SU-DHL-6 (cell line): ENCODE measurements around the gene ADGRG7.

Experiments used
- H2AFZ ChIP-seq: fragments of 200-600 bp; sonication (generic); 2 replicates; pipeline ENCODE4 v1.6.1; 2014; ENCODE audit warnings: low read depth, mild to moderate bottlenecking, moderate library complexity, mixed read lengths, antibody characterized with exemption, low read length; ENCODE audit not compliant: severe bottlenecking
- H3F3A ChIP-seq: fragments of 200-600 bp; shearing (Covaris generic); 2 replicates; pipeline ENCODE4 v1.6.0; 2016; ENCODE audit warnings: antibody characterized with exemption, mild to moderate bottlenecking; ENCODE audit not compliant: insufficient read depth
- H3K27ac ChIP-seq: fragments of 200-600 bp; sonication (generic); 2 replicates; pipeline ENCODE4 v1.5.1; 2016; ENCODE audit warnings: low read depth, mild to moderate bottlenecking, low read length, moderate library complexity, mixed read lengths
- H3K27me3 ChIP-seq: fragments of 200-600 bp; sonication (generic), shearing (Covaris generic); 2 replicates; pipeline ENCODE4 v1.6.0; 2014; ENCODE audit warnings: mild to moderate bottlenecking, low read length
- H3K36me3 ChIP-seq: fragments of 200-600 bp; sonication (generic); 2 replicates; pipeline ENCODE4 v1.6.1; 2014; ENCODE audit warnings: mild to moderate bottlenecking, low read length, mixed read lengths
- H3K4me2 ChIP-seq: fragments of 300-600, 200-600 bp; shearing (Covaris generic), sonication (generic); 2 replicates; pipeline ENCODE4 v1.6.0; 2014; ENCODE audit warnings: low read length, low read depth, mild to moderate bottlenecking; ENCODE audit not compliant: poor library complexity, severe bottlenecking
- H3K4me3 ChIP-seq: fragments of 200-600 bp; sonication (generic); 2 replicates; pipeline ENCODE4 v1.5.1; 2014; ENCODE audit warnings: antibody characterized with exemption, low read length, mild to moderate bottlenecking, mixed read lengths; ENCODE audit not compliant: insufficient read depth, poor library complexity, severe bottlenecking
- H3K79me2 ChIP-seq: fragments of 200-600 bp; sonication (generic); 2 replicates; pipeline ENCODE4 v1.6.1; 2014; ENCODE audit warnings: mild to moderate bottlenecking, low read length, moderate library complexity; ENCODE audit not compliant: insufficient read depth
- H3K9ac ChIP-seq: fragments of 200-600 bp; sonication (generic); 2 replicates; pipeline ENCODE4 v1.7.0; 2014; ENCODE audit warnings: mild to moderate bottlenecking, low read length
- H3K9me2 ChIP-seq: fragments of 200-600 bp; sonication (generic); replicated peaks from 2 replicates; pipeline ENCODE4 v1.6.1; 2014; ENCODE audit warnings: low read length; ENCODE audit not compliant: insufficient read depth
- H3K9me3 ChIP-seq: fragments of 200-600 bp; sonication (generic); 2 replicates; pipeline ENCODE4 v1.6.1; 2014; ENCODE audit warnings: low read length, mixed read lengths; ENCODE audit not compliant: insufficient read depth
- H4K20me1 ChIP-seq: fragments of 200-600 bp; sonication (generic); 2 replicates; pipeline ENCODE4 v1.6.1; 2014; ENCODE audit warnings: low read depth, mild to moderate bottlenecking, antibody characterized with exemption, low read length, moderate library complexity, mixed read lengths
- CTCF ChIP-seq: fragments of 200-600 bp; sonication (generic); IDR thresholded peaks from one replicate; pipeline ENCODE4 v1.5.1; 2017; ENCODE audit warnings: antibody characterized with exemption, mild to moderate bottlenecking, low read length, moderate library complexity; ENCODE audit not compliant: insufficient read depth, poor library complexity, severe bottlenecking
- EZH2phosphoT487 ChIP-seq: fragments of 200-600 bp; sonication (generic), shearing (Covaris generic); conservative IDR thresholded peaks from 2 replicates; pipeline ENCODE4 v1.6.1; 2018; ENCODE audit warnings: mild to moderate bottlenecking, antibody characterized with exemption, low read length, moderate library complexity, mixed read lengths

ADGRG7 gene

GRCh38 chr3:100740207-100740606 lies 130.8 kb downstream of the ADGRG7 start:
- Histone ChIP-seq H3K9me2 (no peaks in the 10 kb centered on the region), H3K4me3 (no peak overlapping the region), H3F3A (no peaks in the 10 kb centered on the region), H3K4me2 (no peak overlapping the region), H3K9me3 (no peaks in the 10 kb centered on the region), H3K36me3 (peaks cover 53% of the 10 kb centered on the region), H3K9ac (no peak overlapping the region), H3K27ac (no peak overlapping the region), H3K27me3 (no peaks in the 10 kb centered on the region), H2AFZ (no peak overlapping the region), H3K79me2 (no peaks in the 10 kb centered on the region; the same call in 1 of the 2 replicates), H4K20me1 (no peaks in the 10 kb centered on the region)
- TF ChIP-seq CTCF: no peak
- TF ChIP-seq EZH2phosphoT487: no peak

- Histone ChIP-seq H3K79me2 (no peaks in the 10 kb centered on the region), H3K27me3 (no peaks in the 10 kb centered on the region), H3K27ac (no peak overlapping the region), H4K20me1 (no peaks in the 10 kb centered on the region), H2AFZ (no peak overlapping the region), H3K9me2 (no peaks in the 10 kb centered on the region), H3K4me3 (no peak overlapping the region), H3K9me3 (no peaks in the 10 kb centered on the region), H3K4me2 (no peak overlapping the region), H3K36me3 (peaks cover 56% of the 10 kb centered on the region), H3F3A (no peaks in the 10 kb centered on the region), H3K9ac (no peak overlapping the region)
- TF ChIP-seq EZH2phosphoT487: no peak
- no peak for TF ChIP-seq CTCF
These were observed 134.1 kb downstream of the ADGRG7 start for GRCh38 chr3:100743535-100743934.

GRCh38 chr3:100744671-100745070 lies 135.3 kb downstream of the ADGRG7 start:
- Histone ChIP-seq H3K79me2 (no peaks in the 10 kb centered on the region), H3K36me3 (peaks cover 62% of the 10 kb centered on the region)

More at GRCh38 chr3:100744671-100745070, 135.3 kb downstream of the ADGRG7 start:
- Histone ChIP-seq H3F3A (no peaks in the 10 kb centered on the region), H2AFZ (no peak overlapping the region), H3K4me2 (no peak overlapping the region), H4K20me1 (no peaks in the 10 kb centered on the region), H3K9ac (no peak overlapping the region), H3K27me3 (no peaks in the 10 kb centered on the region), H3K4me3 (no peak overlapping the region), H3K27ac (no peak overlapping the region), H3K9me3 (no peaks in the 10 kb centered on the region), H3K9me2 (no peaks in the 10 kb centered on the region)
- TF ChIP-seq CTCF: no peak
- no peak for TF ChIP-seq EZH2phosphoT487
